ENCODE data around the gene NCOA3. TPM values are rescaled to one million over a fixed set of nuclear protein-coding genes. Genes with fewer than 3 reads are reported as not detected.

NCOA3 gene
- total and polyA plus RNA-seq, 8 donors = 34.5 to 41.5 (median 38.2) TPM

GRCh38 chr20:47699818-47700217 lies 198.1 kb downstream of the NCOA3 start:
- no peaks in the 10 kb centered on the region for H3K4me1 ChIP-seq
- ATAC-seq = no peak
- TF ChIP-seq CTCF (IDR thresholded peaks at IDR 0.05) = no peak

DNA sequence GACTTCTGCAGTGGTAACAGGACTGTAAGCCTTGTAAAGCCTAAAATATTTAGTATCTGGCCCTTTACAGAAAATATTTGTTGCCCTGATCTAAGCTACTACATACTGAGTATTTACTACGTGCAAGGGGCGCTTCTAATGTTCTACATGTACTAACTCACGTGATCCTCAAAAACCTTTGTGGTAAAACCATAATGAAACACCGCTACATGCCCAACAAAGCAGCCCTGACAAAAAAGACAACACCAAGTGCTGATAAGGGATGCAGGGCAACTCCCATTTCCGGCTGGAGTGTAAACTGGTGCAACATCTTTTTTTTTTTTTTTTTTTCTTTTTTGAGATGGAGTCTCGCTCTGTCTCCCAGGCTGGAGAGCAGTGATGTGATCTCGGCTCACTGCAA lies 198.6 kb downstream of the NCOA3 start:
- TF ChIP-seq CTCF (IDR thresholded peaks at IDR 0.05) = no peak
- Histone ChIP-seq H3K27me3 (no peaks in the 10 kb centered on the region), H3K27ac (no peak overlapping the region), H3K36me3 (no peaks in the 10 kb centered on the region), H3K4me3 (no peak overlapping the region), H3K4me1 (peaks cover 0 to 4% of the 10 kb centered on the region in 2 donors), H3K9me3 (no peaks in the 10 kb centered on the region)
- intact Hi-C loops (cut with DNase I) = no loop called here
- ATAC-seq = no peak
- no peak for DNase-seq

More at GRCh38 chr20:47699818-47700217, 198.1 kb downstream of the NCOA3 start:
- no peak for DNase-seq
- Histone ChIP-seq H3K4me3 (no peak overlapping the region), H3K27ac (no peak overlapping the region), H3K9me3 (no peaks in the 10 kb centered on the region), H3K27me3 (no peaks in the 10 kb centered on the region), H3K36me3 (no peaks in the 10 kb centered on the region)
- intact Hi-C loops (cut with DNase I) = no loop called here

DNA sequence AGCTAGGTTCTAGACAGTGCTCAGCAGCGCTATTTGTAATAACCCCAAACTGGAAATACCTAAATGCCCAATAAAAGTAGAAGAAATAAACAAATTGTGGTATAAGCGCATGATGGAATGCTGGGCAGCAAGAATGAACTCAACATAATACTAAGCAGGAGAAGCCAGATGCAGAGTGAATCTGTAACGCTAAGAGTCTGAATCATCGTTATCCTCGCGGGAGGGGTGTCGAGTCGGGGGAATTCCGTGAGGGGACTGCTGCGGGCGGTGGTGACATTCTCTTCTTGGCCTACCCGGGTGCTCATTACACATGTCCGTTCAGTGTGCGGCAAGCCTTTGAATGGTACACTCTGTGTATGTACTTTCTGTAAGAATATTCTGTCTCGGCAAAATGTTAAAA lies 199.9 kb downstream of the NCOA3 start:
- Histone ChIP-seq H3K36me3 (no peaks in the 10 kb centered on the region), H3K4me3 (no peak overlapping the region), H3K27me3 (no peaks in the 10 kb centered on the region), H3K4me1 (peaks cover 0 to 5% of the 10 kb centered on the region in 2 donors), H3K9me3 (no peaks in the 10 kb centered on the region), H3K27ac (no peak overlapping the region)
- DNase-seq = no peak
- TF ChIP-seq CTCF (IDR thresholded peaks at IDR 0.05) = no peak
- no peak for ATAC-seq
- intact Hi-C loops (cut with DNase I) = no loop called here

DNA sequence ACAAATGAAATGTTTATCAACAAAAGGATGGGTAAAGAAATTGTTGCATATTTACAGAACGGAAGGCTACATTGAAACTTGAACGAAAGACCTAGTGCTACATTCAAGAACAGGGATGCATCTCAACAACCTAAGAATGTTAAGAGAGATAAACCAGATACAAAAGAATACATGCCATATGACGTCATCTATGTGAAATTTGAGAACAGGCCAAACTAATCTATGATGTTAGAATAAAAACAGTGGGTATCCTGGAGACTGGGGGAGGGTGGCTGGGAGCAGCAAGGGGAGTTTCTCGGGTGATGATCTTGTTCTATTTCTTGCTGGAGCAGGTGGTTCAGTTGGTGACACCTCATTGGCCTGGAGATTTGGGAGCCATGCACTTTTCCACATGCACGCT lies 202.1 kb downstream of the NCOA3 start:
- no peak for TF ChIP-seq CTCF (IDR thresholded peaks at IDR 0.05)
- no peak overlapping the region for H3K4me3 ChIP-seq

DNA sequence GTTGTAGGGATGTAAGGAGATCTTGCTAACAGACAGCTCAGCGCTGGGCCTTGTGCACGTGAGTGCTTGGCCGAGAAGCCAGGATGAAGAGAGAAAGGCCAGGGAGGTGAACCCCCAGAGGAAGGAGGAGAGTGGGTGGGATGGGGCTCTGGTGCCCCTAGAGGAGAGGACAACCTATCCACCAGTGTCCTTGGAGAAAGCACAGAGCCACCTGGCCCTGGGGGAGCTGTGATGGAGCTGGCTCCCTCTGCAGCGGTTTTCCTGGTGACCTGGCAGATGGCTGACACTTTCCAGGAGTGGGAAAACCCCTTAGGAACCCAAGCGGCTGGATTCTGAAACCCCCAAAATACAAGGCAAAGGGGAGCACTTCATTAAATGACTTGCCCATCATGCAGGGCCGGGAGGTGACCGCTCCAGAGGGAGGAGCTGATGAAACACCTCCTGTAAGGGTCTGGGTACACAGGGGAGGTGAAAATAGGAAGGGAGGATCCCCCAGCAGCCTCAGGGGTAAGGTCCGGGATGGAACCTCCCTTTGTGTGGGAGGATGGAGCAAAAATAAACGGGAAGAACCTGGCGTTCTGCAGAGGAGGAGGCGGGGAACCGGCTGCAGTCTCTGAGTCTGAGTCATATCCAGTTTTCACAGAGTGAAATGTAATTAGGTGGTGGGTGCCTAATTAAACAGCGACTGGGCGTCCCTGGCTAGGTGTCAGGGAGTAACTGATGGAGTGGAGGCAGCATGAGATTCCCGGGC lies 203.2 kb downstream of the NCOA3 start:
- no peaks in the 10 kb centered on the region for H3K36me3 ChIP-seq
- intact Hi-C loops (cut with DNase I) = no loop called here
- H3K27ac ChIP-seq = no peak overlapping the region
- H3K27me3 ChIP-seq = peaks cover 0 to 4% of the 10 kb centered on the region in 2 donors
- H3K4me1 ChIP-seq = peaks cover 0 to 5% of the 10 kb centered on the region in 2 donors
- no peaks in the 10 kb centered on the region for H3K9me3 ChIP-seq
- no peak overlapping the region for H3K4me3 ChIP-seq
- ATAC-seq (peak; percentile 62), DNase-seq (no peak)
- TF ChIP-seq CTCF (IDR thresholded peaks at IDR 0.05) = no peak

More for the DNA sequence above, 202.1 kb downstream of the NCOA3 start:
- no peaks in the 10 kb centered on the region for H3K36me3 ChIP-seq
- intact Hi-C loops (cut with DNase I) = no loop called here
- DNase-seq (no peak), ATAC-seq (no peak)
- H3K27me3 ChIP-seq = peaks cover 0 to 4% of the 10 kb centered on the region in 2 donors
- peaks cover 0 to 5% of the 10 kb centered on the region in 2 donors for H3K4me1 ChIP-seq
- no peak overlapping the region for H3K27ac ChIP-seq
- no peaks in the 10 kb centered on the region for H3K9me3 ChIP-seq
